HL-60 (cell line): Measurements from ENCODE around the gene SRGAP2C.
"Not testable (repeated sequence)": the region's sequence is repeated elsewhere in the genome, so short reads cannot be mapped to it uniquely, and the experiment has no call there.

Experiments used
- CTCF ChIP-seq: IDR thresholded peaks from one replicate; pipeline ENCODE4 v1.5.1; 2011; ENCODE audit warnings: low read length, control low read depth, inconsistent platforms; ENCODE audit not compliant: insufficient read depth
- POLR2AphosphoS5 ChIP-seq: IDR thresholded peaks from 2 replicates; pipeline ENCODE4 v1.6.1; 2012; ENCODE audit warnings: low read depth

DNA sequence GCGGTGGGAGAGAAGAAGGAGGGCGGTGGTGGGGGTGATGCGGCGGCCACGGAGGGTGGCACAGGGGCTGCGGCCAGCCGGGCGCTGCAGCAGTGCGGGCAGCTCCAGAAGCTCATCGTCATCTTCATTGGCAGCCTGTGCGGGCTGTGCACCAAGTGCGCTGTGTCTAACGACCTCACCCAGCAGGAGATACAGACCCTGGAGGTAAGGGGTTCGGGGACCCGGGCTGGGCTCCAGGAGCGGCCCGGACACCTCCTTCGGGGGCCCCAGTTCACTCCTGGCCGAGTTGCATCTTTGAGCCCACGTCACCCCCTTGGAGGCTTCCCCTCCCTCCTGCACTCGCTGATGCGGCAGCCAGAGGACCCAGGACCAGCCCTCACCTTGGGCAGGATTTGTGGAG lies 212.3 kb downstream of the SRGAP2C start:
- not testable (repeated sequence) for TF ChIP-seq CTCF, POLR2AphosphoS5
